ENCODE measurements around the gene APBA2.

The APBA2 gene

DNA sequence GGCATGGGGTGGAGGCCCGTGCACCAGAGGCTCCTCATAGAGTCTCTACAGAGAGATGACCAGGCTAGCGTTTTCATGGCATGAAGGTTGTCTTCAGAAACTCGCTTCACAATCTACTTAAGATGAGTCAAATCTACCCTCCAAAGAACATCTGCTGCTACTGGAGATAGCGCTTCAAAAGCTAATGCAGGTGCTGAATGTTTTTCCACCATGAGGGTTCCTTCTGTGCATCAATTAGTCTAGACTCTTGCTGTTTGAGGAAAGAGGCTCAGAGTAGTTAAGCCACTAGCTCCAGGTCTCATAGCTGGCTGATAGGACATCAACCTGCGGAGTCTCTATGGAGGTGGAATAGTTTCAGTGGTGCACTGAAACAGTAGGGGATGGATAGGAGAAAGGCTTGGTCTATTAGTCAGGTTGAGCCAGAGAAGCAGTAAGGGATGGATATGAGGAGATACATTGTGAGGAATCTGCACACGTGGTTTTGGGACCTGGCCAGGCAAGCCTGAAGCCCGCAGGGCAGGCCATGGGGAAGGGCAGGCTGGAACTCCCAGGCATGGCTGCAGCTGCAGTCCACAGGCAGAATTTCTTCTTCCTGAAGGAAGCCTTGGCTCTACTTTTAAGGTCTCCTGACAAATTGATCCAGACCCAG is 117.5 kb downstream of the APBA2 start:
- peak; percentile 78 for ATAC-seq (ENCODE audit: low read depth)
- no peak overlapping the region for H3K4me3 ChIP-seq (ENCODE audit: severe bottlenecking)
- TF ChIP-seq, protein P1, sequence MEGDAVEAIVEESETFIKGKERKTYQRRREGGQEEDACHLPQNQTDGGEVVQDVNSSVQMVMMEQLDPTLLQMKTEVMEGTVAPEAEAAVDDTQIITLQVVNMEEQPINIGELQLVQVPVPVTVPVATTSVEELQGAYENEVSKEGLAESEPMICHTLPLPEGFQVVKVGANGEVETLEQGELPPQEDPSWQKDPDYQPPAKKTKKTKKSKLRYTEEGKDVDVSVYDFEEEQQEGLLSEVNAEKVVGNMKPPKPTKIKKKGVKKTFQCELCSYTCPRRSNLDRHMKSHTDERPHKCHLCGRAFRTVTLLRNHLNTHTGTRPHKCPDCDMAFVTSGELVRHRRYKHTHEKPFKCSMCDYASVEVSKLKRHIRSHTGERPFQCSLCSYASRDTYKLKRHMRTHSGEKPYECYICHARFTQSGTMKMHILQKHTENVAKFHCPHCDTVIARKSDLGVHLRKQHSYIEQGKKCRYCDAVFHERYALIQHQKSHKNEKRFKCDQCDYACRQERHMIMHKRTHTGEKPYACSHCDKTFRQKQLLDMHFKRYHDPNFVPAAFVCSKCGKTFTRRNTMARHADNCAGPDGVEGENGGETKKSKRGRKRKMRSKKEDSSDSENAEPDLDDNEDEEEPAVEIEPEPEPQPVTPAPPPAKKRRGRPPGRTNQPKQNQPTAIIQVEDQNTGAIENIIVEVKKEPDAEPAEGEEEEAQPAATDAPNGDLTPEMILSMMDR (IDR thresholded peaks at IDR 0.05; ENCODE audit: poor library complexity, severe bottlenecking): no peak
- H3K27me3 ChIP-seq (ENCODE audit: insufficient read depth, poor library complexity, severe bottlenecking): no peaks in the 10 kb centered on the region
- H3K4me1 ChIP-seq (ENCODE audit: insufficient read depth, poor library complexity, severe bottlenecking): no peaks in the 10 kb centered on the region
- H3K36me3 ChIP-seq (ENCODE audit: low read depth): no peaks in the 10 kb centered on the region
- no peaks in the 10 kb centered on the region for H3K9me3 ChIP-seq (ENCODE audit: severe bottlenecking)
- DNase-seq (ENCODE audit: low spot score): no peak
- no peak overlapping the region for H3K27ac ChIP-seq (ENCODE audit: poor library complexity, severe bottlenecking)

DNA sequence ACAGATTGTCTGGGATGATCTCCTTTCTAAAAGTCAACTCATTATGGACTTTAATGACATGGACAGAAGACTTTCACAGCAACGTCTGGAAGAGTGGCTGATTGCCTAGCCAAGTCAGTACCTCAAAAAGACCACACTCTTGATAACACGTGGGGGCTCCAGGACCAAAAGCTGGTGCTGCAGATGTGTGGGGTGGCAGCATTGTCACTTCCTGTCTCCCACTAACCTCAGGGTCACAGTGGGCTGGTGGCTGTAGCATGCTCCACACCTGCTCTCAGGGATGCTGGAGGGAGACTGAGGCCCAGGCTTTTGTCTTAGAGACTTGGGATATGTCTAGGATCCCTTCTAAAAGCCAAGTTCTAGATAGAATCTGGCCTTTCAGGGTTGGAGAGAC is 118.1 kb downstream of the APBA2 start:
- no peak overlapping the region for H3K27ac ChIP-seq (ENCODE audit: poor library complexity, severe bottlenecking)
- no peaks in the 10 kb centered on the region for H3K4me1 ChIP-seq (ENCODE audit: insufficient read depth, poor library complexity, severe bottlenecking)
- no peak overlapping the region for H3K4me3 ChIP-seq (ENCODE audit: severe bottlenecking)
- no peak; the same call in 2 of the 3 replicates for ATAC-seq (ENCODE audit: low read depth)
- no peaks in the 10 kb centered on the region for H3K9me3 ChIP-seq (ENCODE audit: severe bottlenecking)
- no peaks in the 10 kb centered on the region for H3K27me3 ChIP-seq (ENCODE audit: insufficient read depth, poor library complexity, severe bottlenecking)
- no peak for DNase-seq (ENCODE audit: low spot score)
- H3K36me3 ChIP-seq (ENCODE audit: low read depth): no peaks in the 10 kb centered on the region
- TF ChIP-seq, protein P1 (IDR thresholded peaks at IDR 0.05; ENCODE audit: poor library complexity, severe bottlenecking): no peak

DNA sequence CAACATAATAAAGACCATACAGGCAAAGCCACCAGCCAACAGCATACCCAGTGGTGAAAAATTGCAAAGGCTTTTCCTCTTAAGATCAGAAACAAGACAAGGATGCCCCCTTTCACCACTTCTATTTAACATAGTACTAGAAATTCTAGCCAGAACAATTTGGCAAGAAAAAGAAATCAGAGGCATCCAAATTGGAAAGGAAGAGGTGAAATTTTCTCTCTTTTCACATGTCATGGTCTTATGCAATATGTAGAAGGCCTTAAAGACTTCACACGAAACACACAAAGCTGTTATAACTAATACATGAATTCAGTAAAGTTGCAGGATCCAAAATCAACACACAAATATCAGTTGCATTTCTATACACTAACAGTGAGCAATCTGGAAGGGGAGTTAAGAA is 120.2 kb downstream of the APBA2 start:
- no peak overlapping the region for H3K4me3 ChIP-seq (ENCODE audit: severe bottlenecking)
- TF ChIP-seq, protein P1 (IDR thresholded peaks at IDR 0.05; ENCODE audit: poor library complexity, severe bottlenecking): no peak
- DNase-seq (ENCODE audit: low spot score) (no peak), ATAC-seq (ENCODE audit: low read depth) (no peak)
- H3K27me3 ChIP-seq (ENCODE audit: insufficient read depth, poor library complexity, severe bottlenecking): no peaks in the 10 kb centered on the region
- H3K36me3 ChIP-seq (ENCODE audit: low read depth): no peaks in the 10 kb centered on the region
- no peak overlapping the region for H3K27ac ChIP-seq (ENCODE audit: poor library complexity, severe bottlenecking)
- H3K4me1 ChIP-seq (ENCODE audit: insufficient read depth, poor library complexity, severe bottlenecking): no peaks in the 10 kb centered on the region
- H3K9me3 ChIP-seq (ENCODE audit: severe bottlenecking): no peaks in the 10 kb centered on the region

DNA sequence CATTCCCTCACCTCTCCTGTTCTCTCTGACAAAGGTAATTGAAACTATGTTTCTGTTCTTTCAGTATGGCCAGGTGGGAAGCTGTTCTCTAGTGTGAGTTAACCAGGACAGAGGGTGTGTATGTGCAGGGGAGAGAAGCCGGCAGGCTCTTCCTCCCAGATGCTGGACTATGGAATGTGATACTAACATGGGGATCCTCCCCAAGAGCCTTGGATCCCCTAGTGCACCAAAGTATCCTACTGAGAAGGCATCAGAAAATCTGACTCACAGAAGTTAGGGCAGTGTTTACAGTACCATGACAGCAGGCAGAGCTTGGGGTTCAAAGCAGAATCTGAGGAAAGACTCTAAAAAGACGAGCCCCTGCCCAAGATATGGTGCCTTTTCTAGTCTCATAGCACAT is 123.1 kb downstream of the APBA2 start:
- DNase-seq (ENCODE audit: low spot score): no peak
- H3K4me1 ChIP-seq (ENCODE audit: insufficient read depth, poor library complexity, severe bottlenecking): peaks cover 10% of the 10 kb centered on the region

DNA sequence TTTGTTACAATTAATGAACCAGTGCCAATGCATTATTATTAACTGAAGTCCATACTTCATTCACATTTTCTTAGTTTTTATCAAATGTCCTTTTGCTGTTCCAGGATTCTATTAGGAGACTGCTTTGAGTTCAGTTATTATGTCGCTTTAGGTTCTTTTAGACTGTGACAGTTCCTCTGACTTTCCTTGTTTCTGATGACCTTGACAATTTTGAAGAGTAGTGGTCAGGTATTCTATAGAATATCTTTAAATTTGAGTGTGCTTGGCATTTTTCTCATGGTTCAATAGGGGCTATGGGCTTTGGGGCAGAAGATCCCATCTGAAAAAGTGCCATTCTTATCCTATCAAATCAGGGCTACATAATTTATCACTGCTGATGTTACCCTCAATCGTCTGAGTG is 126.3 kb downstream of the APBA2 start:
- H3K9me3 ChIP-seq (ENCODE audit: severe bottlenecking): no peaks in the 10 kb centered on the region
- H3K27ac ChIP-seq (ENCODE audit: poor library complexity, severe bottlenecking): no peak overlapping the region
- ATAC-seq (ENCODE audit: low read depth) (no peak), DNase-seq (ENCODE audit: low spot score) (no peak)
- no peaks in the 10 kb centered on the region for H3K36me3 ChIP-seq (ENCODE audit: low read depth)
- H3K4me3 ChIP-seq (ENCODE audit: severe bottlenecking): no peak overlapping the region
- TF ChIP-seq, protein P1 (IDR thresholded peaks at IDR 0.05; ENCODE audit: poor library complexity, severe bottlenecking): no peak
- peaks cover 17% of the 10 kb centered on the region for H3K4me1 ChIP-seq (ENCODE audit: insufficient read depth, poor library complexity, severe bottlenecking)
- H3K27me3 ChIP-seq (ENCODE audit: insufficient read depth, poor library complexity, severe bottlenecking): no peaks in the 10 kb centered on the region

More for the DNA sequence above, 123.1 kb downstream of the APBA2 start:
- Histone ChIP-seq H3K9me3 (ENCODE audit: severe bottlenecking) (no peaks in the 10 kb centered on the region), H3K36me3 (ENCODE audit: low read depth) (no peaks in the 10 kb centered on the region), H3K4me3 (ENCODE audit: severe bottlenecking) (no peak overlapping the region), H3K27ac (ENCODE audit: poor library complexity, severe bottlenecking) (no peak overlapping the region), H3K27me3 (ENCODE audit: insufficient read depth, poor library complexity, severe bottlenecking) (no peaks in the 10 kb centered on the region)
- no peak for ATAC-seq (ENCODE audit: low read depth)
- TF ChIP-seq, protein P1 (IDR thresholded peaks at IDR 0.05; ENCODE audit: poor library complexity, severe bottlenecking): no peak
